Epidermal melanocyte (primary cell): Measurements from ENCODE around the gene FHL2.
"Not testable (repeated sequence)": the region's sequence is repeated elsewhere in the genome, so short reads cannot be mapped to it uniquely, and the experiment has no call there.

Source experiments
- DNase-seq: peaks from one replicate; pipeline ENCODE4 v3.0.0; 2011; ENCODE audit warnings: low spot score; ENCODE audit not compliant: insufficient read length

Gene FHL2, protein sequence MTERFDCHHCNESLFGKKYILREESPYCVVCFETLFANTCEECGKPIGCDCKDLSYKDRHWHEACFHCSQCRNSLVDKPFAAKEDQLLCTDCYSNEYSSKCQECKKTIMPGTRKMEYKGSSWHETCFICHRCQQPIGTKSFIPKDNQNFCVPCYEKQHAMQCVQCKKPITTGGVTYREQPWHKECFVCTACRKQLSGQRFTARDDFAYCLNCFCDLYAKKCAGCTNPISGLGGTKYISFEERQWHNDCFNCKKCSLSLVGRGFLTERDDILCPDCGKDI

GRCh38 chr2:105398336-105399206 lies at the start of gene FHL2:
Gene FHL2, minus strand, starts transcription at chr2:105399051. Its CDS starts 12,535 bp downstream, at chr2:105386516.
- peak; percentile 73 for DNase-seq

DNA sequence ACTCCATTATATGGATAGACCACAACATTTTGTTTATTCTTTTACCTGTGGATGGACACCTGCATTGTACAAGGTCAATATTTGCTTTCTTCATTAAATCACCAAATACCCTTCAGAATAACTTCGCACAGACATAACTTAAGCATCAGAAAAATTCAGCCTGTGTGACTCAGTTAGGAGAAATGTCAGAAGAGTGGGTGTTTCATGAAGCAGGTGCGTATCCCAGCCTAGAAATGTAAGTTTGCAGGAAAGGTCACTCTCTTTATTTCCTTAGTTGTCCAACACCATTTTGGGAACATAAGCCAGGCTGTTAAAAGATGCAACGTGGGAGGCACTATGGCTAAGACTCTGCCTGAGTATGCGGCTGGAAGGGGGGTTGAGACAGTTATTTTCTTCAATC lies 48.6 kb upstream of the FHL2 start:
- no peak for DNase-seq

DNA sequence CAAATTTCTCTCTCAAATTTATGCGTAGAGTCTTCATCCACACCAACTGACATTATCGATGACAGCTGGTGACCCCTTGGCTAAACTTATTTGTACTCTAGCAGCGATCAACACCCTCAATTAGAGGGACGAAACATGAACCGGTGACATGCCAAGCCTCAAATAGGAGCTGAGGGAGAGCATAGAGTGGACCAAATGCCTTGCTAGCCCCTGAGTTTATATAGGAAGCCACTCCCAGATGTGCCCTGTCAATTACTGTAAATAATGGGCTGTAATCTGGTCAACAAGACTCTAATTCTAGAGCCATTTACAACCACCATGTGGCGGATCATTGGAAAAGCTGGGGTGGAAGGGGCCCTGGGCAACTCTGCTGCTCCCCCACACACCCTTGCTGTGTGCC lies 47.6 kb upstream of the FHL2 start:
- no peak for DNase-seq

DNA sequence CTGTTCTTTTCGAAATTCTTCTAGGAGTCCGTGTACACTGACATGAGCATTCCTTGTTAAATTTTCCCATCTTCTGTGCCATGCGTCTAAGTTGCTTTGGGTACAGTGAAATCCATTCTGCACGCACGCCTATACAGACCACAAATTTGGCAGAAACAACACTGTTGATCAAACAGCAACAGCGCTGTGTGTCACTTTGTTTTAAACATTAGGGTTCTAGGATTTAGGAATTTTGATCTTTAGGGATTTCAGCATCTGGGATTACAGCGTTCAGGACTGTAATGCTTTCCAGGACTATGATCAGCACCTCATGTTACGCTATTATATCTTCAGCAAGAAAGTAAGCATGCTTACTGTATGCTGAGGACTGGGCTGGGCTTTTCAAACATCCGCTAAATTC lies 47.1 kb upstream of the FHL2 start:
- no peak for DNase-seq

GRCh38 chr2:105445498-105445897 lies 46.6 kb upstream of the FHL2 start:
- no peak for DNase-seq

GRCh38 chr2:105443617-105444598 lies 45.1 kb upstream of the FHL2 start:
- DNase-seq, result no peak

DNA sequence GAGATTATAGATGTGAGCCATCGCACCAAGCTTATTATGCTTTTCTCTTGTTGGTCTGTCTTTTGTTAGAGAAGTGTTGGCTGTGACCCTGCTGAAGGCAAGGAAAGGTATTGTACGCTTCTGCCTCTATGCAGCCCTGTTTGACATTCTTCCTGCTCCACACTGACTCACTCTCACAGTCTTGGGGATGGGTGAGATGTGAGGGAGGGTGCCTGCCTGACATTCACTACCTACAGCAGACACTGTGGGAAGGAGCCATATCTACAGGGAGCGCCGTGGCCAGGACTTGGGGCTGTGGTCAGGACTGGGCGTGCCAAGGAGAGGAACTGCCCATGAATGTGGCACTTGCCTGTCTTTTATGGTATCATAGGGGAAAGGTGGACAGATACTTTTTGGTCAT lies 43.9 kb upstream of the FHL2 start:
- DNase-seq, result no peak

DNA sequence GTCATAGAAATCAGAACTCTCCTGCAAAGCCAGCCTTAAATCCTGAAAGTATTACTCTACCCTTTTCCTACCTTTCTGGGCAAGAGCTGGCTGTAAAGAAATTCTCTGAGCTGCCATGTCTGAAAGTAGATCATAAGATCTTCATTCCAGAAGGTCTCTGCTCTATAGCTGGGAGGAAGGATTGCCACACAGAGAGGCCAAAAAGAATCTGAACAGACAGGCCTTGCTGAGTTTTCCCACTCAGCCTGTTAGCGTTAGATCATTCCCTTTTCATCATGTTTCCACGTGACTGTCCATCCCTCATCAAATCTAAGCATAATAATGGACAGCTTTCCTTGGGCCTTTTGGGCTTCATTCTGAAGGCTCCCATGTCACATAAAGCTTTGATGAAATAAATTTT lies 43.2 kb upstream of the FHL2 start:
- no peak for DNase-seq

- DNase-seq, result no peak
Observed at GRCh38 chr2:105439141-105439540, 40.3 kb upstream of the FHL2 start.

DNA sequence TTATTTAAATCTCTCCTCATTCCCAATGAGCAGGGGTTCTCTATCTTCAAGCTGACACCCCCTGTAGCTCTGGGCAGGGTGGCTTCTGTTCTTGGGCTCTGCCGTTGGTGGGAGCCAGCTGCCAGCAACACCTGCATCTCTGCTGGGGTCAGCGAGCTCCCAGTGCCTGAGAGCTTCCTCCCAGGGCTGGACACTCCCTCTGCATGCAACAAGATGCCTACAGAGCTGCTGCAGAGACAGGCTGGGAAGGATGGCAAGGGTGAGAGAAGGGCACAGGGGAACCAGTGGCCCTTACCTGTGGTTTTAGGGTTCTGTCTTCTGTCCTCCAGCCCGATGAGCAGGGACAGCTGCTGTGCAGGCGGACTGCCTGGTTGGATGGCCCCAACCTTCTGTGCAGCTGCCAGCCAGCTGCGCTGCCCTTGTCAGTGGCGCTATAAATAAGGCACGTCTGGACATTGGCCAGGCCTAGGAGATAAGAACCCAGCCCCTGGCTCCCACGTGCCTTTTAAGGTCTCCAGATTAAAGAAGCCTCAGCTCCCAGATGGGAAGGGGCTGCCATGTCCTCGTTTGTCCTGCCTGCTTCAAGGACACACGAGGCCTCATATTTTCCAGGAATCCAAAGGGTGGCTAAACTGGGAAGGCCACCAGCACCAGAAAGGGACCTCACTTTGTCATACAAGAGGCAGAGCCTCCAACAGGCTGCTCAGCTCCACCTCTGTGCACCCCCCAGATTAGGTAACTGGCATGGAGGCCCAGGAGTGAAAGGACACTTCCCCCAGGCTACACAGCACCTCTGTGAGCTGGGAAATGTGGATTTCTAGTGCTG lies 39.5 kb upstream of the FHL2 start:
- DNase-seq, result no peak

- no peak for DNase-seq
Observed at GRCh38 chr2:105437708-105438103, 38.9 kb upstream of the FHL2 start.

GRCh38 chr2:105432749-105433148 lies 33.9 kb upstream of the FHL2 start:
- DNase-seq, result no peak

DNA sequence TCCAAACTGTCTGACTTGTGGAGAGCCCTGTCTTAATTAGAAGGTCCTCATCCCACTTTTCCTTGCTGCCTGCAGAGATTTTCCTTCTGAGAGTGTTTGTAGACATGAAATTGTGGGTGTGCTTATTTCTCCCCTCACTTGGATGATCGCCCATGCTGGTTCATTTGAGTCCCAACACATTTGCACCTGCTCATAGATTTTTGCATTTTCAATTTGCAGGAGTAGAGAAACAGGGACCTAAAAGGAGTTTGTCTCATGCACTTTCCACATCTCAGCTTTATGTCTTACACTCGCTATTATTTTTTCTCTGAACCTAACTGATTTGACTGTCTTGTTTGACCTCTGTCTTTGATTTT lies 33.2 kb upstream of the FHL2 start:
- no peak for DNase-seq

DNA sequence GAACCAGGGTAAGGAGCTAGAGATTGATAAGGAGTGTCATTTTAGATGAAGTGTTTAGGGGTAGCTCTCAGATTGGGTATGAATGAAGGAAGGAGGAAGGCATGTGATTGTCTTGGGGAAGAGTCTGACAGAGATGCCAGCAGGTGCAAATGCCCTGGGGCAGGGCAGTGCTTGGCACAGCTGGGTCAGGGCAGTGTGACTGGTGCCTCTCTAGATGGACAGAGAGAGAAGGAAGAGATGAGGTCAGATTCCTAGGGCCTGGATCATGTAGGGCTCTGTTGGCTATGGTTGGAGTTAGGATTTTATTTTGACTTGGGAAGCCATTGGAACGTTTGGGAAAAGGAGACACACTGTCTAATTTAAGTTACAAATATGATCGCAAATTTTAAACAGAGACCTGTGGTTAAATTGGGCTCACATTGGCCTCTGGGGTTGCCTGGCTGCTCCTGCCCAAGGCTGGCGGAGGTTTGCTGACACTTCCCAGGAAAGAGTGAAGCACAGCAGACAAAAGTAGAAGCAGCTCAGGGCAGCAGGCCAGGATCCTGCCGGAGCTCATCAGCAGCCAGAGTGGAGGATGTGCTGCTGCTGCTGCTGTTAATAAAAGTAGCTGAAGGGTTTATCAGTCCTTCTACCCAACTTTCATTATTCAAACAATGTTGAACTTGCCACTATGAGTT lies 32.7 kb upstream of the FHL2 start:
- no peak for DNase-seq

DNA sequence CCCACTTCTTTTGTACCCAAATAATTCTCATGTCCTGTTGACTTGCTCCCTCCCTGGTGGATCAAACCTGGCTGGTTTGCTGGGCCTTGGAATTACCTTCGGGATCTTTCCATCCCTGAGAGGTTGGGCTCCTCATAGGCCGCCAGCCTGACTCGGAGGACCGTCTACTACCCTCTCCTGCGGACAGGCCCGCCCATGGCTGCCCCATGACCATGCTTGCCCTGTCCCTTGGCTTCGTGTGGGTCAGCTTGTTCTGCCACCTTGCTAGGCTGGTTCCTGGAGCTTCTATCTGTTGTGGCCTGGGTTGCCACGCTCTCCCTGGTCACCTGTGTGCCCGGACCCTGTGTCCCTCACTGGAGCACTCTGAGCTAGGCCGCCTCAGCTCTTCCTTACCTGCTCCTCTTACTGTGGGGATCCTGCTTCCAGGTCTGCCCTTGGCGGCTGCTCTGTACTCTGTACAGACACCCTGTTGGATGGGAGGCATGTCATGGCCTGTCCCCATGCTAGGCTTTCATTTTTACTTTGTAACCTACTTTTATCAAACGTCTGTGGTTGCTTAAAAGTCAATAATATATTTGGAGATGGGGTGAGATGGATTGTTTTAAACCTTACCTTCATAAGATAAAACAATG lies 29.7 kb upstream of the FHL2 start:
- DNase-seq, result no peak

DNA sequence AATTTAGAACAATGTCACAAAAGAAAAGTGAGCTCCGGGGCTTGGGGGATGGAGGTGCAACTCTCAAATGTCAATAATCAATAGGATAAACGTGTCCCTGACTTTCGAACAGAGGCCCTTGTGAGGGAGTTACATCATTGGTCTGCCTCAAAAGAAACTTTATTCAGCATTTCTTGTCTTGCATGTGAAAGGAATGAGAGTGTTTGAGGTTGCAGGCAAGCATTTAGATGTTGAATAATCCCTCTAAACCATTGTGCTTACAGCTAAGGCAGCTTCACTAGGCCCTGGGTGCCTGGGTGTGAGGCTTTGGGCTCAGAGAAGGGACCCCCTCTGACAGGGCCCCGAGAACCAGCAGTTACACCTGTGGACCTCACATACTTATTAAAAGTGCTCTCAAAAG lies 28.6 kb upstream of the FHL2 start:
- no peak for DNase-seq

GRCh38 chr2:105426626-105427292 lies 27.9 kb upstream of the FHL2 start:
- DNase-seq, result no peak

GRCh38 chr2:105425936-105426625 lies 27.2 kb upstream of the FHL2 start:
- DNase-seq, result no peak

- DNase-seq, result not testable (repeated sequence)
Observed at GRCh38 chr2:105424836-105425235, 26.0 kb upstream of the FHL2 start.
